Kidney capillary endothelial cell (primary cell): ENCODE data around the gene PTPN11.
"Not testable (repeated sequence)": the region's sequence is repeated elsewhere in the genome, so short reads cannot be mapped to it uniquely, and the experiment has no call there.

ENCODE experiments used
- DNase-seq: peaks from one replicate; pipeline ENCODE4 v3.0.0-alpha.2; 2018; ENCODE audit warnings: low spot score

The PTPN11 gene

DNA sequence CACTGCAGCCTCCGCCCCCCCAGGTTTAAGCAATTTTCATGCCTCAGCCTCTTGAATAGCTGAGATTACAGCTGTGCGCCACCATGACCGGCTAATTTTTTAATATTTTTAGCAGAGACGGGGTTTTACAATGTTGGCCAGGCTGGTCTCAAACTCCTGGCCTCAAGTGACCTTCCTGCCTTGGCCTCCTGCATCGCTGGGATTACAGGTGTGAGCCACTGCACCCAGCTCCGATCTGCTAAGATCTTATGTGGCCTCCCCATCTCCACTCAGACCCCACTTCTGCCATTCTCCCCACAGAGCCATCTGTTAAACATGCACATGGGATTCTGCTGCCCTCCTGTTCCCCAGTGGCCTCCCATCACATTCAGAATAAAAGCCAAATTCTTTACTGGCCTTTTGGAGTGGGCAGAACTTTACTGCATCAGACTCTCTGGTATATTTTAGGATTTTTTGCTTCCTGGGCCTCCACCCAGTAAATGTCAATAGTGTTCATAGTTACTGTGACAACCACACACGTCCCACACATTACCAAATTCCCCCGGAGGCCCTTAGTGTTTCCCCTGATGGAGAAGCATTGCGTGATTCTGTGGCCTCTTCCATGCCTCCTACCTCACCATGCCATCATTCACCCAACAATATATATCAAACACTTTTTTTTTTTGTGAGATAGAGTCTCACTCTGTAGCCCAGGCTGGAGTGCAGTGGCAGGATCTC, 96.3 kb downstream of the PTPN11 start:
- DNase-seq = no peak

- no peak for DNase-seq
Observed at GRCh38 chr12:112515868-112516267, 97.1 kb downstream of the PTPN11 start.

GRCh38 chr12:112517730-112518364, 99.1 kb downstream of the PTPN11 start:
- DNase-seq = no peak

GRCh38 chr12:112518365-112518735, 99.6 kb downstream of the PTPN11 start:
- DNase-seq = no peak

- not testable (repeated sequence) for DNase-seq
Observed at GRCh38 chr12:112519841-112520340, 101.1 kb downstream of the PTPN11 start.

- DNase-seq = no peak
Observed at GRCh38 chr12:112523856-112524255, 105.1 kb downstream of the PTPN11 start.

- DNase-seq = no peak
Observed at GRCh38 chr12:112524269-112524668, 105.5 kb downstream of the PTPN11 start.

GRCh38 chr12:112524676-112525425, 106.1 kb downstream of the PTPN11 start:
- DNase-seq = no peak

- DNase-seq = no peak
Observed at GRCh38 chr12:112525426-112525809, 106.7 kb downstream of the PTPN11 start.

DNA sequence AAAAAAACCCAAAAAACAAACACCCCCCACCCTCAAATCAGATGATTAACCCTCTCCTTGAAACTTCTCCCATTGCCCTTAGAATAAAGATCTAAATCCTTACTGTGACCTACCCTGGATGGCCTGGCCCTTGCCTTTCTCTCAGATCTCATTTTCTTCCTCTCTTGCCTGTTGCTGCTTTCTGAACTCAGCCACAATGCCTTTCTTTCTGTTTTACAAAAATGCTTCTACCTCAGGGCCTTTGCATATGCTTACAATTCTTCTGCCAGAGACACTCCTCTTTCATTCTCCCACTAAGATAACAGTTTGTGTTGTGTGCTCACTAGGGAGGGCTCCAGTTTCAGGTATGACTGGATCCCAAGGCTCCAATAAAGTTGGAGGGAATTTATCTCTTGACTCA, 108.3 kb downstream of the PTPN11 start:
- DNase-seq = no peak

GRCh38 chr12:112527501-112527900, 108.8 kb downstream of the PTPN11 start:
- DNase-seq = no peak

GRCh38 chr12:112528521-112528920, 109.8 kb downstream of the PTPN11 start:
- DNase-seq = no peak

DNA sequence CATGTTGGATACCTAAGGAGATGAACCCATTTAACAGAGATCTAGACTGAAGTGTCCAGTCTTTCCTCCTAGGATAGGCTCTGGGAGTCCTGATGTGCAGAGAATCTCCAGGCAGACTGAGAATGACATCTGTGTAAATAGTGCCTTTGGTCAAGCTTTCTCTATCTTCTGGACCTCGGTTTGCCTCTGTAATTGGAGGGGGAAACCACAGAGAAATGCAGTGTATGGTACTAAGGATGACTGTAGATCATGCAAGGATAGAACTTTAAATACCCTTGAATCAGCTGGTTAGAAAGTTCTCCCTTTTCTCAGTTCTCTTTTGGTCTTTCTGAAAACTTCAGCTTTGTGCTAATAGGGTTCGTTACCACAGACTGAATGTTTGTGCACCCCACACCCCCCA, 112.2 kb downstream of the PTPN11 start:
- no peak for DNase-seq

GRCh38 chr12:112532106-112532505, 113.4 kb downstream of the PTPN11 start:
- no peak for DNase-seq

- DNase-seq = no peak
Observed at GRCh38 chr12:112533528-112533927, 114.8 kb downstream of the PTPN11 start.

DNA sequence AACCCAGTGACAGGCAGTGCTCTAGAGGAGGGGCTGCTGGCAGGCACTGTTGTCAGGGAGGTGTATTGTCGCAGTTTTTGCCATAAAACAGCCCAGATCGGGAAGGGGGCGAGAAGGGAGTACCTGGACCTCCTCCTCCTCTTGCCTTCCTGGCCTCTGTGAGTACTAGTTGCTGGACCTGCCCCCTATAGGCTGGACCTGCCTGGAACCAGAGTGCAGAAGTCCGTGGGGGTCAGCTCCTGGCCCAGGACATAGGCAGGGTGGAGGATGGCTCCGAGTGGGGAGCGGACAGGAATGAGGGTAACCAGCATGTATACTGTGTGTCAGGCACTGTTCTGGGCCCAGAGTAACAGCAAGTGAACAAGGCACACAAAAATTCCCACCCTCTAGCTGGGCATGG, 116.3 kb downstream of the PTPN11 start:
- DNase-seq = no peak

- DNase-seq = no peak
Observed at GRCh38 chr12:112535637-112536366, 117.1 kb downstream of the PTPN11 start.

DNA sequence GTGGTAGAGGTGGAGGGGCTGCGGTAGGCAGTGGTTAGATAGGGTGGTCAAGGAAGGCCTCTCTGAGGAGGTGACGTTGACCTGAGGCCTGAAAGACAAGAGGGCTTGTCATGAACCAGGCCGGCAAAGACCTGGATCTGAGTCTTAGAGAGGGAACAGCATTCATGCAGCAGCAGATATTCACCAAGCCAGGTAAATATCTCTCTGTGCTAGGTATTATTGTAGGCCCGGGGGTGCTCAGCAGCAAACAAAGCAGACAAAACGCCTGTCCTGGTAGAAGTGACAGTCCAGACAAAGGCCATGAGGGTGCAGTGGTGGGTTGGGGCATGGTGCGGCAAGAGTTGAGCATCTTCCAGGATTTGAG, 117.6 kb downstream of the PTPN11 start:
- no peak for DNase-seq

DNA sequence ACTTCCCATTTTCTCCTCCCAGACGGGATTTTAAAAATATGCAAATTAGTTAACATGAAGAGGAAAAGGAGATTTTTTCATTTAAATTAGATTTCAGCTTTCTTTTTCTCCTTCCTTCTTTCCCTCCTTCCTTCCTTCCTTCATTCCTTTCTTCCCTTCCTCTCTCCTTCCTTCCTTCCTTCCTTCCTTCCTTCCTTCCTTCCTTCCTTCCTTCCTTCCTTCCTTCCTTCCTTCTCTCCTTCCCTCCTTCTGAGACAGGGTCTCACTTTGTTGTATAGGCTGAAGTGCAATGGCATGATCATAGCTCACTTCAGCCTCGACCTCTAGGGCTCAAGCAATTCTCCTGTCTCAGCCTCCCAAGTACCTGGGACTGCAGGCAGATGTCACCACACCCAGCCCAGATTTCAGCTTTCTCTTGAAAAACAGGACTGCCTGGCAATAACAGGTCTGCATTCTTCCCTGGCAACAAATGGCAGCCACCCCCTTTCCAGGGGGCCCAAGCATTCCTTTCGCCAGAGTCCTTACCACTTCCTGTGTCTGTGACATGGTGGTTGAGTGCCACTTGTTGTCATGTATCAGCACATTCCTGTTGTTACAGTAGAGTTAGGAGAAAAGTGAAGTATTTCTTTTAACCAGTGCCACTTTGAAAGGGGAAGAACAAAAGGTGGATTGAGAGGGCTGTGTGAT, 119.1 kb downstream of the PTPN11 start:
- no peak for DNase-seq

DNA sequence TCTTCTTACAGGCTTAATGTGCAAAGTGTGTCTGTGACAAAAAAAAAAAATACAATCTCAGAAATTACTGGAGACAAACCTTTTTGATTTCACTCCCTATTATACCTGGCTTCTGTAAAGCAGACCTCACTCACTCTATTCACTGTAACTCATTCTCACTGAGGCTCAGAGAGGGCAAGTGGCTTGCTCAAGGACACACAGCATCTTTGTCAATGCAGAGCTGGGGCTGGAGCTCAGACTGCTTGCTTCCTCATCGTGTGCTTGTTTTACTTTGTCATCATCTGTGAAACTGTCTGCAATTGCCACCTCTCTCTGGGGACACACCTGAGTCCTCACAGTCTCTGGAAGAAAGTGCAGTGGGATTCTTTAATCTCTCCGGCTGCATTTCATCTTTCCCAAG, 120.0 kb downstream of the PTPN11 start:
- no peak for DNase-seq

- no peak for DNase-seq
Observed at GRCh38 chr12:112539221-112539620, 120.5 kb downstream of the PTPN11 start.

DNA sequence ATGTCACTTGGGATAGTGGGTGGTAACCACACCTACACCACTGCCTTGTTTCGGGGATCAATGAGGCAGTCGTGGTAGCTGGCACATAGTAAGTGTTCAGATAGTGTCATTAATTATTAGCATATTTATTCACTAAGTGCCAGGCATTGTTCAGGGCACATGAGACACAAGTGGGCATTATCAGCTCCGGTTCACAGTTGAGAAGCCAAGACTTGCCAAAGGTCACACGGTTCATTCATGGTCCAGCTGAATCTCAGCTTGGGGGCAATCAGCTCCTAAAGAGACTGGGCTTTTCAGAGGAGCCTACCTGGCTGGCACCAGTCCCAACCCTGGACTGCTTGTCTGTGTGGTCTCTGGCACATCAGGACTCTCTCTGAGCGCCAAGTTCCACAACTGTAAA, 121.3 kb downstream of the PTPN11 start:
- no peak for DNase-seq
